NCI-H187 (cell line): ENCODE data around the gene ANAPC15.
"Not testable (repeated sequence)": the region's sequence is repeated elsewhere in the genome, so short reads cannot be mapped to it uniquely, and the experiment has no call there.

Experiments
- DNase-seq, 2 experiments: peaks; one replicate each; lab custom pipeline; 2025; lab: John Stamatoyannopoulos, UW

ANAPC15 gene

GRCh38 chr11:72112143-72112977, at the start of gene ANAPC15:
ANAPC15 (minus strand) TSS chr11:72112695; CDS start chr11:72111276, 1,419 bp downstream.
- peak; percentile 97 to 99 for DNase-seq

GRCh38 chr11:72160319-72160718, 47.8 kb upstream of the ANAPC15 start:
- no peak for DNase-seq

- DNase-seq, result no peak
These were observed 44.6 kb upstream of the ANAPC15 start for GRCh38 chr11:72157131-72157530.

- no peak for DNase-seq
These were observed 43.3 kb upstream of the ANAPC15 start for GRCh38 chr11:72155751-72156150.

- no peak for DNase-seq
These were observed 42.3 kb upstream of the ANAPC15 start for GRCh38 chr11:72154816-72155215.

- DNase-seq, result not testable (repeated sequence)
These were observed 41.4 kb upstream of the ANAPC15 start for GRCh38 chr11:72153874-72154273.

- DNase-seq, result no peak
These were observed 38.4 kb upstream of the ANAPC15 start for GRCh38 chr11:72150882-72151281.

- no peak for DNase-seq
These were observed 34.1 kb upstream of the ANAPC15 start for GRCh38 chr11:72146625-72147024.

GRCh38 chr11:72144807-72145565, 32.5 kb upstream of the ANAPC15 start:
- DNase-seq, result no peak

GRCh38 chr11:72142543-72142942, 30.0 kb upstream of the ANAPC15 start:
- not testable (repeated sequence) for DNase-seq

GRCh38 chr11:72142086-72142485, 29.6 kb upstream of the ANAPC15 start:
- not testable (repeated sequence) for DNase-seq

- DNase-seq, result no peak
These were observed 28.6 kb upstream of the ANAPC15 start for GRCh38 chr11:72141066-72141465.

GRCh38 chr11:72140661-72141060, 28.2 kb upstream of the ANAPC15 start:
- no peak for DNase-seq

- no peak for DNase-seq
These were observed 27.0 kb upstream of the ANAPC15 start for GRCh38 chr11:72139500-72139899.

- DNase-seq, result no peak
These were observed 26.4 kb upstream of the ANAPC15 start for GRCh38 chr11:72138821-72139390.

- DNase-seq, result no peak
These were observed 24.3 kb upstream of the ANAPC15 start for GRCh38 chr11:72136684-72137262.

GRCh38 chr11:72135891-72136683, 23.6 kb upstream of the ANAPC15 start:
- DNase-seq, result no peak

GRCh38 chr11:72135473-72135872, 23.0 kb upstream of the ANAPC15 start, which contains the start of gene FOLR3:
FOLR3 (plus strand) TSS chr11:72135725; CDS start chr11:72135953, 228 bp downstream.
- DNase-seq, result not testable (repeated sequence)

GRCh38 chr11:72132646-72133045, 20.2 kb upstream of the ANAPC15 start:
- no peak for DNase-seq

- DNase-seq, result no peak
These were observed 16.9 kb upstream of the ANAPC15 start for GRCh38 chr11:72129381-72129780.

GRCh38 chr11:72127923-72128322, 15.4 kb upstream of the ANAPC15 start:
- no peak for DNase-seq
